Measurements from ENCODE around the gene ANKH.

DNA sequence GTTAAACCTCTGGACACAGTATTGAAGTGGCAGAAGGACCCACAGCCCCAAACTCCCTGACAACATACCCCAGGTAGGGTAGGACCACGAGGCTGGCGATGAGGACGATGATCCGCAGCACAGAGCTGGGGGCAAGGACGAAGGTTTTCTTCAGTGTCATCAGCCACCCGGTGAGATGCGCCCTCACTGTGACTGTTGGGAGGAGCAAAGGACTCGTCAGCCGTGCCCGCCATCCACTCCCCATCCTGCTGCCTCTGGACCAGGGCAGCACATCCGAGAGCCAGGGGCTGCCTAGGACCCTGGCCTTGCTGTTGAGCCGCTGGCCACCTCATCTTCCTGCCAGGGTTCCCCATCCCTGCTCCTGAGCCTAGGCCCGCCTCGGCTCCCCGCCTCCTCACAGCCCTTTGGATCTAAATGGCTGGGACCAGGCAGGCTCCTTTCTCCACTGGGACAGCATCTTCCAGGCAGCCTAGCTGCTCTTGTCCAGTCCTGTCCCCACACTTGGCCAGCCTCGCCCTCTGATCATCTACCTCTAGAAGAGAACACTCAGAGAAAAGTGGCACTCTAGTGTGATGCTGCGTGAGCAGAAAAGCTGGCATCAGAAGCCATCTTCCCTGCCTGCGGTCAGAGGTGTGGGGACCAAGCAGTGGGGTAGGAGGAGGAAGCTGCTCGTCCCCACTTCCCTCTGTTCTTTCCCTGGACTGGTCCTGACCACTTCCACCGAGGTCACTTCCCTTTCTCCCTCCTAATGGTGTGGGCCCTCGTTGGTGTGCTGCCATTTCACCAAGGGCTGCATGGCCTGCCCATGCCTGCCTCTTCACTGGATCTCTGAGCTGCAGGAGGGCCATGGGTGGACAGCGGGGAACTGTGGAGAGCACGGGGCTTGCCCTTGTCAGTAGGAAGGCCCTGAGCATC lies 157.8 kb downstream of the ANKH start:
- TF ChIP-seq CTCF (IDR thresholded peaks at IDR 0.05) (no peak), POLR2A (IDR thresholded peaks at IDR 0.05) (no peak), POLR2AphosphoS5 (IDR thresholded peaks at IDR 0.05) (no peak), EP300 (IDR thresholded peaks at IDR 0.05) (no peak)
